H1 (cell line): ENCODE measurements around the gene ARMH1.

Experiments
- CHD1 ChIP-seq: IDR thresholded peaks from 2 replicates; pipeline ENCODE4 v1.6.1; 2012; ENCODE audit warnings: low read depth, low read length, improper control_type of control experiment
- EP300 ChIP-seq, 2 experiments: IDR thresholded peaks; 1 replicate in 1 of 2; 2 replicates in 1 of 2; pipeline ENCODE4 v1.6.1; 2011 to 2012; ENCODE audit warnings: low read depth in 2 of 2, low read length in 2 of 2, mild to moderate bottlenecking in 2 of 2, borderline replicate concordance in 1 of 2, inconsistent platforms in 1 of 2, moderate library complexity in 1 of 2
- EZH2 ChIP-seq: fragments of 200-600 bp; sonication (generic); IDR thresholded peaks from 2 replicates; pipeline ENCODE4 v1.7.1; 2012; ENCODE audit warnings: low read depth, mild to moderate bottlenecking, moderate library complexity, low read length, inconsistent platforms; ENCODE audit not compliant: severe bottlenecking
- HDAC2 ChIP-seq, 2 experiments: fragments of 300-600 bp in 1 of 2; sonication (generic) in 1 of 2; IDR thresholded peaks; 2 replicates each; pipeline ENCODE4 v1.6.1; 2011 to 2012; ENCODE audit warnings: low read depth in 2 of 2, low read length in 2 of 2, mild to moderate bottlenecking in 2 of 2, moderate library complexity in 2 of 2, borderline replicate concordance in 1 of 2, inconsistent platforms in 1 of 2
- PHF8 ChIP-seq: fragments of 200-600 bp; sonication (generic); conservative IDR thresholded peaks from 2 replicates; pipeline ENCODE4 v1.7.1; 2012; ENCODE audit warnings: low read depth, mild to moderate bottlenecking, inconsistent platforms, low read length, moderate library complexity
- POLR2A ChIP-seq, 2 experiments: IDR thresholded peaks; 1 replicate in 1 of 2; 2 replicates in 1 of 2; pipeline ENCODE4 v1.6.1; 2011; ENCODE audit warnings: low read depth in 2 of 2, low read length in 2 of 2, mild to moderate bottlenecking in 2 of 2; ENCODE audit errors: control extremely low read depth in 1 of 2
- RAD21 ChIP-seq, 2 experiments: IDR thresholded peaks in 1 of 2; conservative IDR thresholded peaks in 1 of 2; 2 replicates each; pipeline ENCODE4 v1.6.1; 2011; ENCODE audit warnings: low read depth in 2 of 2, low read length in 2 of 2, improper control_type of control experiment in 1 of 2, inconsistent platforms in 1 of 2, mild to moderate bottlenecking in 1 of 2, moderate library complexity in 1 of 2
- SP2 ChIP-seq: IDR thresholded peaks from 2 replicates; pipeline ENCODE4 v1.6.1; 2012; ENCODE audit warnings: mild to moderate bottlenecking, low read length, inconsistent platforms
- TCF12 ChIP-seq: IDR thresholded peaks from 2 replicates; pipeline ENCODE4 v1.6.1; 2011; ENCODE audit warnings: low read depth, mild to moderate bottlenecking, low read length
- TF ChIP-seq, protein P1 (sequence below), 3 experiments: IDR thresholded peaks; 1 replicate in 2 of 3; 2 replicates in 1 of 3; pipeline versions ENCODE4 v1.5.1 to v1.6.1; 2011; ENCODE audit warnings: low read length in 3 of 3, mild to moderate bottlenecking in 3 of 3, inconsistent platforms in 2 of 3, low read depth in 1 of 3, moderate library complexity in 1 of 3; ENCODE audit not compliant: insufficient read depth in 1 of 3; ENCODE audit errors: control extremely low read depth in 1 of 3
- TF ChIP-seq, protein P2 (sequence below): IDR thresholded peaks from 2 replicates; pipeline ENCODE4 v1.6.1; 2011; ENCODE audit warnings: low read depth, mild to moderate bottlenecking, low read length; ENCODE audit not compliant: insufficient read depth
- TF ChIP-seq, protein P3 (sequence below): IDR thresholded peaks from 2 replicates; pipeline ENCODE4 v1.6.1; 2011; ENCODE audit warnings: low read length, improper control_type of control experiment
- TF ChIP-seq, protein P4 (sequence below): IDR thresholded peaks from 2 replicates; pipeline ENCODE4 v1.6.1; 2012; ENCODE audit warnings: inconsistent platforms

DNA sequence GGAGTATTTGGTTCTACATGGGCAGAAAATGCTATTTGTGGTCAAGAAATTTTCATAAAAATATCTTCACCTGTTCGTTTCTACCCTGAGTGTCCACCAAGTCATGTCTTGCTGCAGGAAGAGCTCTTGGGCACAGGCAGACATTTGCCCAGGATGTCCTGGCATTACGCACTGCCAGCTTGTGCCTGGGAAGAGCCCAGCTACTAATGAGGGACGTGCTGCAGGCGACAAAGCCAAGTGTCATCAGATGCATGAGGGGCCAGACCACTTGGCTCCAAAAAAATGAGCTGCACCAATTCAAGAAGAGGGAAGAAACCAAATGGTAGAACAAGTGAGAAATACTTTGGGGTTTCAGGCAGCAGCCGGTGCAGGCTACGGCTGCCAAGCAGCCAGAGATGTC lies 43.6 kb downstream of the ARMH1 start:
- TF ChIP-seq, protein P1, sequence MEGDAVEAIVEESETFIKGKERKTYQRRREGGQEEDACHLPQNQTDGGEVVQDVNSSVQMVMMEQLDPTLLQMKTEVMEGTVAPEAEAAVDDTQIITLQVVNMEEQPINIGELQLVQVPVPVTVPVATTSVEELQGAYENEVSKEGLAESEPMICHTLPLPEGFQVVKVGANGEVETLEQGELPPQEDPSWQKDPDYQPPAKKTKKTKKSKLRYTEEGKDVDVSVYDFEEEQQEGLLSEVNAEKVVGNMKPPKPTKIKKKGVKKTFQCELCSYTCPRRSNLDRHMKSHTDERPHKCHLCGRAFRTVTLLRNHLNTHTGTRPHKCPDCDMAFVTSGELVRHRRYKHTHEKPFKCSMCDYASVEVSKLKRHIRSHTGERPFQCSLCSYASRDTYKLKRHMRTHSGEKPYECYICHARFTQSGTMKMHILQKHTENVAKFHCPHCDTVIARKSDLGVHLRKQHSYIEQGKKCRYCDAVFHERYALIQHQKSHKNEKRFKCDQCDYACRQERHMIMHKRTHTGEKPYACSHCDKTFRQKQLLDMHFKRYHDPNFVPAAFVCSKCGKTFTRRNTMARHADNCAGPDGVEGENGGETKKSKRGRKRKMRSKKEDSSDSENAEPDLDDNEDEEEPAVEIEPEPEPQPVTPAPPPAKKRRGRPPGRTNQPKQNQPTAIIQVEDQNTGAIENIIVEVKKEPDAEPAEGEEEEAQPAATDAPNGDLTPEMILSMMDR (IDR thresholded peaks at IDR 0.05; ENCODE audit: control extremely low read depth in 1 of 3, insufficient read depth in 1 of 3, low read depth in 1 of 3, low read length in 3 of 3): no peak
- TF ChIP-seq, protein P2, sequence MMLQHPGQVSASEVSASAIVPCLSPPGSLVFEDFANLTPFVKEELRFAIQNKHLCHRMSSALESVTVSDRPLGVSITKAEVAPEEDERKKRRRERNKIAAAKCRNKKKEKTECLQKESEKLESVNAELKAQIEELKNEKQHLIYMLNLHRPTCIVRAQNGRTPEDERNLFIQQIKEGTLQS: no peak
- no peak for TF ChIP-seq RAD21 (IDR thresholded peaks at IDR 0.05 in 1 of 2, conservative IDR thresholded peaks at IDR 0.05 in 1 of 2; ENCODE audit: low read depth in 2 of 2, low read length in 2 of 2)
- no peak for TF ChIP-seq HDAC2 (IDR thresholded peaks at IDR 0.05; ENCODE audit: borderline replicate concordance in 1 of 2, low read depth in 2 of 2, low read length in 2 of 2)
- TF ChIP-seq EP300 (IDR thresholded peaks at IDR 0.05; ENCODE audit: borderline replicate concordance in 1 of 2, low read depth in 2 of 2, low read length in 2 of 2): no peak
- TF ChIP-seq, protein P3, sequence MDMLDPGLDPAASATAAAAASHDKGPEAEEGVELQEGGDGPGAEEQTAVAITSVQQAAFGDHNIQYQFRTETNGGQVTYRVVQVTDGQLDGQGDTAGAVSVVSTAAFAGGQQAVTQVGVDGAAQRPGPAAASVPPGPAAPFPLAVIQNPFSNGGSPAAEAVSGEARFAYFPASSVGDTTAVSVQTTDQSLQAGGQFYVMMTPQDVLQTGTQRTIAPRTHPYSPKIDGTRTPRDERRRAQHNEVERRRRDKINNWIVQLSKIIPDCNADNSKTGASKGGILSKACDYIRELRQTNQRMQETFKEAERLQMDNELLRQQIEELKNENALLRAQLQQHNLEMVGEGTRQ: no peak
- TF ChIP-seq PHF8: no peak
- no peak for TF ChIP-seq EZH2
- TF ChIP-seq, protein P4, sequence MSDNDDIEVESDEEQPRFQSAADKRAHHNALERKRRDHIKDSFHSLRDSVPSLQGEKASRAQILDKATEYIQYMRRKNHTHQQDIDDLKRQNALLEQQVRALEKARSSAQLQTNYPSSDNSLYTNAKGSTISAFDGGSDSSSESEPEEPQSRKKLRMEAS: no peak
- TF ChIP-seq CHD1: no peak
- no peak for TF ChIP-seq TCF12
- TF ChIP-seq POLR2A (IDR thresholded peaks at IDR 0.05; ENCODE audit: control extremely low read depth in 1 of 2, low read depth in 2 of 2, low read length in 2 of 2): no peak
- TF ChIP-seq SP2: no peak
